Pancreas (tissue), 10 donors: ENCODE results near the gene PDP2. TPM values are rescaled to one million over a fixed set of nuclear protein-coding genes. Genes with fewer than 3 reads are reported as not detected.

ENCODE experiments used
- ATAC-seq, 4 donors: fragments of 200-7000 bp; cut with Tn5 transposase; one replicate each; pipeline versions ENCODE4 v1.8.0 to v1.9.1; 2020; ENCODE audit warnings: mild to moderate bottlenecking in 4 of 4, moderate library complexity in 4 of 4
- DNase-seq, 6 donors: peaks; one replicate each; pipeline ENCODE4 v3.0.0-alpha.2; 2020
- FAIRE-seq: peaks from 2 replicates; lab custom pipeline; 2012; peaks lifted over from hg19 to GRCh38; lab: Jason Lieb, UNC
- H3K27ac ChIP-seq, 4 donors: fragments of 200-600 bp; sonication (generic); 1 replicate in 3 of 4; 2 replicates in 1 of 4; pipeline versions ENCODE4 v1.5.0 to v1.8.0; 2020
- H3K27me3 ChIP-seq, 4 donors: fragments of 200-600 bp; one replicate each; pipeline ENCODE4 v1.8.0; 2021
- H3K36me3 ChIP-seq, 3 donors: fragments of 200-600 bp; sonication (generic) in 1 of 3; one replicate each; pipeline versions ENCODE4 v1.5.0 to v1.8.0; 2020 to 2021
- H3K4me1 ChIP-seq, 3 donors: fragments of 200-600 bp; one replicate each; pipeline ENCODE4 v1.8.0; 2021
- H3K4me3 ChIP-seq, 4 donors: fragments of 200-600 bp; sonication (generic) in 2 of 4; one replicate each; pipeline versions ENCODE4 v1.5.0 to v1.8.0; 2020 to 2021
- H3K9me3 ChIP-seq, 4 donors: fragments of 200-600 bp; one replicate each; pipeline ENCODE4 v1.8.0; 2021
- WGBS, 2 donors: extraction: QIAGEN DNeasy Blood & Tissue Kit; methylation state at CpG; one replicate each; pipeline ENCODE4 v1.1.7; 2013; 5-methylcytosine and 5-hydroxymethylcytosine counted together
- intact Hi-C, 3 donors: fragments of 100-400 bp; cut with DNase I; formaldehyde crosslinking; loops; one replicate each; pipeline versions ENCODE4 v1.11.1 to v1.14.2; 2022
- polyA plus RNA-seq, 2 donors: library from polyadenylated mRNA; stranded (reverse); fragments of 200-250 nt; gene quantifications; one replicate each; pipeline ENCODE4 v1.2.3, GENCODE V29; 2013
- total RNA-seq, 6 donors: library from RNA; stranded (reverse); fragmentation: NEBNext Ultra II Directional in 4 of 6; extraction: Animal tissue kit (Norgen Biotek cat#: 25700) in 4 of 6; gene quantifications; one replicate each; pipeline versions ENCODE4 v1.2.1 to v1.2.4, GENCODE V29; 2021 to 2023
- TF ChIP-seq, protein P1 (sequence below), 4 donors: fragments of 200-600 bp; sonication (generic) in 3 of 4; IDR thresholded peaks; one replicate each; pipeline versions ENCODE4 v1.5.0 to v1.8.0; 2021; ENCODE audit warnings: antibody characterized with exemption in 4 of 4
- donor health status: healthy with polysubstance abuse.
- donor health status: DM: no; HTN: no; CAD: no; lungs with moderate emphysema.
- donor health status: DM: no; HTN: no; CAD: no.
- donor health status: control.
- donor health status: control.
- donor health status: Bipolar disorder and iron deficiency.
- donor health status: DM: yes; HTN: yes; CAD: no.
- donor health status: DM: no; HTN: no; CAD: no.
- donor health status: DM: no; HTN: no; CAD: no.
- donor health status: DM: yes; HTN: yes; CAD: no.

PDP2 gene
- total and polyA plus RNA-seq, 8 donors, result 1.6 to 8.5 (median 7.2) TPM

DNA sequence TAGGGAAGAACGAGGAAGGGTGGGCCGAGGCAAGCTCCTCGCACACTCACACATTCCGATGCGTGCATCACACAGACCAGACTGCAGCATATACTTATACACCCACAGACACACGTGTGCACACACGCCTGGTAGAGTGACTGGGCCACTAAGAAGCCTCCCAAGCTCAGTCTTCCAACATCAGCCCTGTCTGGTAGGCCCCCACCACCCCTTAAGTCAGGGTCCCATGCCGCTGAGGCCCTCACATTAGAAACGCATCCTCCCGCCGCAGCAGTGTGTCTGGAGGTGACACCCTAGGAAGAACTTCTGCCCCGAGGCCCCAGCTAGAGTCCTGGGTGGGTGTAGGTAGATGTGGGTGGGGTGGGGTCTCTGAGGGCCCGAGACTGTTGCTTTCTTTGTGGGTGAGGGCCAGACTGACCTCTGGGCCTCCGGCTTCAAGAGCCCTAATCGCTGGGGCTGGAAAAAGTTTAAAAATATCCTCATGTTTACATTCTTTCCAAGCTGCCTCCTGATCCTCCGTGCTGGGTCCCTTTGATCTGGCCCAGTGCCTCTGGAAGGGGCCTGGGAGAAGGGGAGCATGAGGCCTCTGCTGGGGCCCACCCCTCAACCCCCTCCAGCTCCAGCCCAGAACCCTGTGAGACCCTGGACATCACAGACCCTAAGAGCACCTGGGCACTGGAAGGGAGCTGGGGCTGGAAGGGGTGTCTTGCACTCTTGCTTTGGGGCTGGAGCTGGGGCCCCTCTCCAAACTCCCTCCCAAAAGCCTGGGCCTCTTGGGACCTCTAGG lies 24.7 kb downstream of the PDP2 start:
- H3K27ac ChIP-seq, result no peak overlapping the region
- intact Hi-C loops, result loop anchor here in 1 of 3 donors (10.0 kb wide), 1 partner anchor 50 kb away; no protein-coding TSS in a partner anchor
- H3K27me3 ChIP-seq, result no peaks in the 10 kb centered on the region
- H3K4me1 ChIP-seq, result peaks cover 5 to 9% (median 6%) of the 10 kb centered on the region in 3 donors
- no peaks in the 10 kb centered on the region for H3K36me3 ChIP-seq
- no peak for DNase-seq
- no peak for FAIRE-seq
- no peaks in the 10 kb centered on the region for H3K9me3 ChIP-seq
- WGBS, 2 donors, result 55 to 65% methylated on average over 16 of the region's 16 CpGs
- TF ChIP-seq, protein P1, sequence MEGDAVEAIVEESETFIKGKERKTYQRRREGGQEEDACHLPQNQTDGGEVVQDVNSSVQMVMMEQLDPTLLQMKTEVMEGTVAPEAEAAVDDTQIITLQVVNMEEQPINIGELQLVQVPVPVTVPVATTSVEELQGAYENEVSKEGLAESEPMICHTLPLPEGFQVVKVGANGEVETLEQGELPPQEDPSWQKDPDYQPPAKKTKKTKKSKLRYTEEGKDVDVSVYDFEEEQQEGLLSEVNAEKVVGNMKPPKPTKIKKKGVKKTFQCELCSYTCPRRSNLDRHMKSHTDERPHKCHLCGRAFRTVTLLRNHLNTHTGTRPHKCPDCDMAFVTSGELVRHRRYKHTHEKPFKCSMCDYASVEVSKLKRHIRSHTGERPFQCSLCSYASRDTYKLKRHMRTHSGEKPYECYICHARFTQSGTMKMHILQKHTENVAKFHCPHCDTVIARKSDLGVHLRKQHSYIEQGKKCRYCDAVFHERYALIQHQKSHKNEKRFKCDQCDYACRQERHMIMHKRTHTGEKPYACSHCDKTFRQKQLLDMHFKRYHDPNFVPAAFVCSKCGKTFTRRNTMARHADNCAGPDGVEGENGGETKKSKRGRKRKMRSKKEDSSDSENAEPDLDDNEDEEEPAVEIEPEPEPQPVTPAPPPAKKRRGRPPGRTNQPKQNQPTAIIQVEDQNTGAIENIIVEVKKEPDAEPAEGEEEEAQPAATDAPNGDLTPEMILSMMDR (IDR thresholded peaks at IDR 0.05), result no peak
- no peak overlapping the region for H3K4me3 ChIP-seq
- ATAC-seq, result peak in 1 of 4 donors; percentile 20

DNA sequence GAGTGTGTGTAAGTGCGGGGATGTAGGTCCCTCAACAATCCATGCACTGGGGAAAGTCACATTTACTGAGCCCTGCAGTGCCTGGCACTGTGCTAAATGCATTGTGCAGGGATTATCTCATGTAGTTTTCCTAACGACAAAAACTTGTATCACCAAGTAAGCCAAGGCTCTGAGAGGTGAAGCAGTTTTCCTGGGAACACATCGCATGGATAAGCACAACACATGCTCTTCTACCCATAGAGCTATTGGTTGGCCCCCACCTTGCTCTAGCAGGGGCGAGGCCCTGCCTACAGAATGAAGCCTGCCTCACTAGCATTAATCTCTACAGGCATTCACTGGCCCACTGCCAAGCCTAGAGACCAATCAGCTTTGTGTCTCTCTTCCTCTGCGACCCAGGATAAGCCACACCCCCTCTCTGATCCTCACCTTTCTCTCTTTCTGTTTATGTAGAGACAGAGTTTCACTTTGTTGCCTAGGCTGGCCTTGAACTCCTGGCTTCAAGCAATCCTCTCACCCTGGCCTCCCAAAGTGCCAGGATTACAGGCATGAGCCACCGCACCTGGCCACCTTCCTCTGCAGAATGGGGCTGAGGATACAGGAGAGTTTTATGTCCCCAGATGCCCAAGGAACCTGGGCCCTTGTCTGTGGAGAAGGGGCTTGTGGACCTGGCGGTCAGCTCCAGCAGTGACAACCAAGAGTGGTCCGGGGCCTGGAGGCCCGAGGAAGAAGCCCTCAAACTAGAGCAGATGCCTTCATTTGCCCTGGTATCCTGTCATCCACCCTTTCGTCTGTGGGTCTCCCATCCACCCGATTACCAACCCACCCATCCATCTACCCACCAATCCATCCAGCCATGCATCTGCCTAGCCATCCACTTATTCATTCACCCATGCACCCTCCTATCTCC lies 25.6 kb downstream of the PDP2 start:
- ATAC-seq (peak in 3 of 4 donors; percentile 55 to 70 (median 67)), DNase-seq (peak in 4 of 6 donors; percentile 48 to 78 (median 54)), FAIRE-seq (no peak)
- H3K4me3 ChIP-seq, result no peak overlapping the region
- peaks cover 0 to 6% (median 1%) of the 10 kb centered on the region in 3 donors for H3K4me1 ChIP-seq
- H3K9me3 ChIP-seq, result no peaks in the 10 kb centered on the region
- intact Hi-C loops, result loop anchor here in 1 of 3 donors (10.0 kb wide), 1 partner anchor 49 kb away; no protein-coding TSS in a partner anchor
- no peak overlapping the region for H3K27ac ChIP-seq
- TF ChIP-seq, protein P1 (IDR thresholded peaks at IDR 0.05), result no peak
- H3K36me3 ChIP-seq, result no peaks in the 10 kb centered on the region
- 59 to 67% methylated on average over 11 of the region's 11 CpGs for WGBS, 2 donors
- H3K27me3 ChIP-seq, result no peaks in the 10 kb centered on the region

DNA sequence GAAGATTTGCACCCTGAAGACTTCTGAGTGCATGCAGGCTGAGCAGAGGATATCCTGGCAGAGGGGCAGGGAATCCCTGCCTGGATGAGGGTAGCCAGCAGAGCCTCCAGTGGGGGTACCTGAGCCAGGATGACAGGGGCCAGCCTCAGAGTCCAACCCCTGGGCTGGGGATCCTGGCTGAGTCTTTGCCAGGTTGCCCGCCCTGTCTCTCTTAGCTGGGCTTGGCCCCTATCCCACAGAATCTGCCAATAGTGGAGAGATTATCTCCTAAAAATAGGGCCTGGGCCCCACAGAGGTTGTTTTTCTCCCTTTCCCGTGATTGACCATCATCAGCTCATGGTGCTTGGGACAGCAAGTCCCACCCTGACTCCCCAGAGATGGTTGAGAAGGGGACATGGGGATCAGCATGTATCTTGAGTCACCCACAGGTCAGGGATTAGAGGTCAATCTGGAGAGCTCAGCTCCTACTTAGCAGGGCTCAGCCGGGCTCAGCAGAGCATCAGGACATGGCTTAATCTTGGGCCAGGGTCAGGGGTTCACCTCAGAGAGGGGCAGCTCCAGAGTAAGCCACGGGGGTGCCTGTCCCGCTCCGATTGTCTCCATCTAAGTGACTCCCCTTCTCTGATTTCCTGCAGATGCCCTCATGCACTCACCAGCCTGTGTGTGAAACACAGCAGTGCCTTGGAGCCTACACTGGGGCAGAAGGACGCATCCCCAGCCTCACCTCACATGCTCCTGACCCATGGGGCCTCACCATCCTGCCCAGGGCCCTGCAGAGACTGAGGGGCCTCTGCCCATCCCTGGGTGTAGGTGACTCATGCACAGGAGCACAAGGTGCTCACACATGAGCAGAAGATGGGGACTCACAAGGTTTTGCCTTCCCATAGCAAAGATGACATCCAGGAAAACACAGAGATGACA lies 26.9 kb downstream of the PDP2 start:
- 67 to 76% methylated on average over 7 of the region's 7 CpGs for WGBS, 2 donors

DNA sequence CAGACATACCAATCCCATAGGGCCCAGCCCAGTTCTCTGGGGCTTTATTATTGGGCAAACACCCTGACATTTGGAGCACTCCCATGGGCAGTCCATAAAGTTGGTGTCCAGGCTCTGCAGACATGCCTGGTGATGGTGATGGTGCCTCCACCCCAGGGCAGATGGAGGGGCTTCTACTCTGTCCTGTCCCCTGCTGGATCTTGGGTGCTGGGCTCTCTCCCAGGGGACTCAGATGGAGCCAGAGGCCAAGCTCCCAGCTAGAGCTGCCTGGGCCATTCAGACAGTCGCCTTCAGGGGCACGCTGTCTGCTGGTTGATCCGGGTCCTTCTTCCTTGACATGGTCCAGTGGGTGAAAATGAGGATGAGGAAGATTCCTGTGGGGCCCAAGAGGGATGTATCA lies 27.8 kb downstream of the PDP2 start:
- TF ChIP-seq, protein P1 (IDR thresholded peaks at IDR 0.05), result no peak
- 81 to 91% methylated on average over 3 of the region's 3 CpGs for WGBS, 2 donors
- ATAC-seq (no peak), DNase-seq (no peak), FAIRE-seq (no peak)
- Histone ChIP-seq H3K9me3 (no peaks in the 10 kb centered on the region), H3K4me1 (peaks cover 0 to 6% (median 0%) of the 10 kb centered on the region in 3 donors), H3K4me3 (no peak overlapping the region), H3K27me3 (no peaks in the 10 kb centered on the region), H3K36me3 (no peaks in the 10 kb centered on the region), H3K27ac (no peak overlapping the region)
- intact Hi-C loops, result loop anchor here in 1 of 3 donors (10.0 kb wide), 1 partner anchor 47 kb away; no protein-coding TSS in a partner anchor

More for the DNA sequence above, 26.9 kb downstream of the PDP2 start:
- no peaks in the 10 kb centered on the region for H3K9me3 ChIP-seq
- H3K36me3 ChIP-seq, result no peaks in the 10 kb centered on the region
- FAIRE-seq (no peak), DNase-seq (no peak), ATAC-seq (no peak)
- intact Hi-C loops, result loop anchor here in 1 of 3 donors (10.0 kb wide), 1 partner anchor 48 kb away; no protein-coding TSS in a partner anchor
- H3K27ac ChIP-seq, result no peak overlapping the region
- no peak overlapping the region for H3K4me3 ChIP-seq
- TF ChIP-seq, protein P1 (IDR thresholded peaks at IDR 0.05), result no peak
- no peaks in the 10 kb centered on the region for H3K27me3 ChIP-seq
- peaks cover 0 to 6% (median 0%) of the 10 kb centered on the region in 3 donors for H3K4me1 ChIP-seq
